ENCODE results near the gene TCF19.

The TCF19 gene

DNA sequence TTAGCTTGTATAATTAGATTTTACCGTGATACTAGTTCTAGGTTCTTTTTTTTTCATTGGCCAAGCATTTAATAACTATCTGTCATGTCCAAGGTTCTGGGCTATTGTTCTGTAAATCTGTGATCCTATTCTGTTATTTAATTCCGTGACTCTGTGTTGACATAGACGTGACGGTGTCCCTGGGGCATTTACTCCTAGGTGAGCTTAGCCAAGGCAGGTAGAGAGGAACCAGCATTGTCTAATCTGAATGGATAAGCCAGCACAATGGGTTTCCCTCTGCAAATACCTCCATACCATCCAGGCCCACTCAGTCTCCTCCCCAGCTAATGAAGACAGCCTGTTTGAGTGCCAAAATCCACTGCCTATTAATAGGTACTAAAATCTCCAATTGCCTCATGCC, 29.3 kb upstream of the TCF19 start:
- DNase-seq, result no peak

- no peak for DNase-seq
These were observed 27.6 kb upstream of the TCF19 start for GRCh38 chr6:31130751-31131150.

DNA sequence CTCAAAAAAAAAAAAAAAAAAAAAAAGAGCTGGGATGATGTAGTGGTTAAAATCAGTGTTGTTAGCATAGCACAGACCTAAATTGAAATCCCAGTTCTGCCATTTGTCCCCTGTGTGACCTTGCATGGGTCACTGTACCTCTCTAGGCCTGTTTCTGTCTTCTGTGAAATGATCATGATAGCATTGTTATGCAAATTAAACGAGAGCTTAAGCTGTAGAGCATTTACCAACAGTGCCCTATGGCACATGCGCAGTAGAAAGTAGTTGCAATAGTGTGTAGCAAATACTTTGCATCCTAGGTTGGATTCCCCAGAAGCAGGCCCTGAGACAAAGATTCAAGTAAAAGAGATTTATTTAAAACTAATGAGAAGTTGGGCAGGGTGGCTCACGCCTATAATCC, 26.8 kb upstream of the TCF19 start:
- DNase-seq, result no peak

- DNase-seq, result no peak
These were observed 25.6 kb upstream of the TCF19 start for GRCh38 chr6:31132806-31133205.

DNA sequence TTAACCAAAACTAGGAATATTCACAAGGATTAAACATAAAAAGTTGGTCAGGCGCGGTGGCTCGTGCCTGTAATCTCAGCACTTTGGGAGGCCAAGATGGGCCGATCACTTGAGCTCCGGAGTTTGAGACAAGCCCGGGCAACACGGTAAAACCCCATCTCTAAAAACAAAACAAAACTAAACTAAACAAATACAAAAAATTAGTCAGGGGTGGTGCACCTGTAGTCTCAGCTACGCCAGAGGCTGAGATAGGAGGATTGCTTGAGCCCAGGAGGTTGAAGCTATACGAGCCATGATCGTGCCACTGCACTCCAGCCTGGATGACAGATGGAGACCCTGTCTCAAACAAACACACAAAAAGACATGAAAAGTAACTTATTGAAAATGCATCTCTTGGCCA, 22.7 kb upstream of the TCF19 start:
- no peak for DNase-seq

- DNase-seq, result no peak
These were observed 19.4 kb upstream of the TCF19 start, which contains the start of gene PSORS1C2 for GRCh38 chr6:31138982-31139381. Gene PSORS1C2 (minus strand): TSS chr6:31139066. CDS start chr6:31139026, 40 bp downstream.

- DNase-seq, result peak; percentile 64
These were observed 18.8 kb upstream of the TCF19 start for GRCh38 chr6:31139599-31139998.

- DNase-seq, result no peak
These were observed 17.7 kb upstream of the TCF19 start for GRCh38 chr6:31140643-31141042.

- no peak for DNase-seq
These were observed 16.0 kb upstream of the TCF19 start for GRCh38 chr6:31142361-31142761.

DNA sequence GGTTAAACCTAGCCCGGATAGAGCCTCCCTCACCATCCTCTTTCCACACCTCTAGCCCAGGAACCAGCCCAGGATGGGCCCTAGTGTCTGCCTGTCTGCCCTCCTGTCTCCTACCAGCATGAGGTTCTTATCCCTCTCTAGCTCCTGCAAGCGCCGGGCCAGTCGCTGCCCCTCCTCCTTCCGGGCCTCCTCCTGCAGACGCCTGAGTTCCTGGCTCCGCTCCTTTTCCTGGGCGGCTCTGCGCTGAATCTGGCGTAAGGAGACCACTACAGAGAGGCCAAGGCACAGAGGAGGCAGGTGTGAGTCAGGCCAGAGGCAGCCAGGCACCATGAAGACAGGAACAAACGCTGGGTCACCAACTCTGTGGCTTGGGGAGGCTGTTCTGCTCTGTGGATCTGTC, 15.2 kb upstream of the TCF19 start:
- peak; percentile 64 for DNase-seq

- no peak for DNase-seq
These were observed 14.0 kb upstream of the TCF19 start for GRCh38 chr6:31144296-31144969.

GRCh38 chr6:31144970-31145340, 13.4 kb upstream of the TCF19 start:
- DNase-seq, result no peak

GRCh38 chr6:31145386-31145785, 13.0 kb upstream of the TCF19 start:
- no peak for DNase-seq

- DNase-seq, result no peak
These were observed 8.5 kb upstream of the TCF19 start for GRCh38 chr6:31149827-31150447.

GRCh38 chr6:31152781-31153180, 5.6 kb upstream of the TCF19 start:
- DNase-seq, result peak; percentile 82

- DNase-seq, result no peak
These were observed 4.0 kb upstream of the TCF19 start for GRCh38 chr6:31154436-31154835.

DNA sequence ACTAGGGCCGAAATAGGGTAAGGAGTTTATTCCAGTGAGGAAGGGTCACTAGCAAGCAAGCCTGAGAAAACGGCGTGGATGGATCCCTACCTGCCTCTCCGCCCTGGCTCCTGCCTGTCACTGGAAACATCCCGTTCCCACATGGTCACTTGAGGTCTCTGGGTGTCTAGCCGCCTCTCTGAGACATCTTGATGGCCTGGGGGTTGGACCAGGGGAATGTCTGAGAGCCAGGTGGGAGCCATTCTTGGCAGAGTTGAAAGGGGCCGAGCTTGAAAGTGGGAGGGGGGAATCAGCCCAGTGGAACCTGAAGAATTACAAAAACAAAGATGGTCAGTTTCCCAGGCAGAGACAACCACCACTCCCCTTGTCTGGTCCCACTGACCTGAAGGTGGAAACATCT, 1.7 kb upstream of the TCF19 start:
- DNase-seq, result peak; percentile 32

DNA sequence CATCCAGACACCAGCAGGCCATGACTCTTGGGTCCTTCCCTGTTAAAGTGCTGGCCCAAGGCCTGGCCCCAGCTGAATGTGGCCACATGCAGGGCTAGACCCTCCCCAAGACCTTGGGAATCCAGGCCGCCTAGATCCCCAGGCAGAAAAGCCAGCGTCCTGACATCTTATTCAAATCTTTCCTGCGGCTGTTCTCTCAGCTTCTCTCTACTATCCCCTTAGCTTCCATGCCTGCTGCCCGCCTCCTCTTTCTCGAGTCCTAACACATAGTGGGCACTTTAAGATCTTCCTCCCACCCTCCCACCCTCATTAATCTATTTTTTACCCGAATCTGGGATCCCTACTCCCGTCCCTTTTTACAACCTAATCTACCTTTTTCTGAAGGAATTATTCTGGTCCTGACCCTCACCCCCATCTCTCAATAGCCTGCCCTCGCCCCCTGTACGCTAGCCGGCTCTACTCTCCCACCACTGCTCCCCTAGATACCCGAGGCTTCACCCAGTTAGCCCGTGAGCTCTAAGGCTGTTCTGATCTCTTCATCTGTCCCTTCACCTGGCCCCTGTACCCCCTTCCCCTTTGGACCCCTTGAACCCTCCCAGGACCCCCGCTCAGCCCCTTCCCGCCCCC, 763 bp upstream of the TCF19 start, which contains the start of gene CCHCR1:
Gene CCHCR1 (minus strand): TSS at position 290 of the 627 bp plus-strand sequence. CDS start 202 bp downstream, at position 88.
- no peak for DNase-seq

GRCh38 chr6:31158863-31159855, 770 bp downstream of the TCF19 start:
- DNase-seq, result no peak

DNA sequence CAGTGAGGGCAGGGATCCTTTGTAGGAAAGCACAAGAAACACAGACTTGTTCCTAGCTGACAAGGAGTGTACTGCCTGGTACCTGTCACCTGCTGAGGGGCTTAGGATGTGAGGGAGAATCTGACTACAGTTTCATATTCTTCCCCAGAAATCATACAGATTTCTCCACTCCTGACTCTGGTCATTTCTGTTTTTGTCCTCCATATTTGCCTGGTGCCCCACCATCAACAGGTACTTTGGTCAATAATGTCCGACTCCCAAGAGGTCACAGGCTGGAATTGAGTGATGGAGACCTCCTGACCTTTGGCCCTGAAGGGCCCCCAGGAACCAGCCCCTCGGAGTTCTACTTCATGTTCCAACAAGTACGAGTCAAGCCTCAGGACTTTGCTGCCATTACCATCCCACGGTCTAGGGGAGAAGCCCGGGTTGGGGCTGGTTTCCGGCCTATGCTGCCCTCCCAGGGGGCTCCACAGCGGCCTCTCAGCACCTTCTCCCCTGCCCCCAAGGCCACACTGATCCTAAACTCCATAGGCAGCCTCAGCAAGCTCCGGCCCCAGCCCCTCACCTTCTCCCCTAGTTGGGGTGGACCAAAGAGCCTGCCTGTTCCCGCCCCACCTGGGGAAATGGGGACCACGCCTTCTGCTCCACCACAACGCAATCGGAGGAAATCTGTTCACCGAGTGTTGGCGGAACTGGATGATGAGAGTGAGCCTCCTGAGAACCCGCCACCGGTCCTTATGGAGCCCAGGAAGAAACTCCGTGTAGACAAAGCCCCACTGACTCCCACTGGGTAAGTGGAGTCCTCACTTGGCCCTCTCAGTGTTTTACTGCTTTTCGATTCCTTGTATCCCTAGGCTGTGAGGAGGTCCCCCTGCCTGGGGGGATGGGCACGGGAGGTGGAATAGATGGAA, 3.1 kb downstream of the TCF19 start:
- no peak for DNase-seq

GRCh38 chr6:31162463-31163165, 4.2 kb downstream of the TCF19 start:
- DNase-seq, result no peak

Data from kidney glomerular epithelial cell (primary cell).